K562 (cell line): Measurements from ENCODE around the gene ANKLE1. TPM values are rescaled to one million over a fixed set of nuclear protein-coding genes. Genes with fewer than 3 reads are reported as not detected.
A peak's percentile ranks its signal among the peaks of the same experiment; 100 is the strongest.

Experiments used
- CEBPG ChIP-seq, 3 experiments: fragments of 200-800 bp in 1 of 3; sonication (Bioruptor generic) in 1 of 3; sonication (generic) in 1 of 3; formaldehyde crosslinking in 1 of 3; IDR thresholded peaks in 2 of 3; conservative IDR thresholded peaks in 1 of 3; 2 replicates each; pipeline versions ENCODE4 v1.6.1 to v1.8.0; 2016 to 2022; ENCODE audit warnings: missing compliant biosample characterization in 2 of 3, missing genetic modification characterization in 2 of 3, mild to moderate bottlenecking in 1 of 3, missing genetic modification reagents in 1 of 3
- CREM ChIP-seq: IDR thresholded peaks from 2 replicates; pipeline ENCODE4 v1.6.1; 2014; ENCODE audit warnings: antibody characterized with exemption, low read depth
- CTBP1 ChIP-seq: fragments of 450-650 bp; IDR thresholded peaks from 2 replicates; pipeline ENCODE4 v1.6.1; 2016; ENCODE audit warnings: borderline replicate concordance
- E2F6 ChIP-seq, 2 experiments: IDR thresholded peaks; 2 replicates each; pipeline ENCODE4 v1.6.1; 2011; ENCODE audit warnings: borderline replicate concordance in 1 of 2, control low read depth in 1 of 2, low read depth in 1 of 2, low read length in 1 of 2, mild to moderate bottlenecking in 1 of 2, mixed read lengths in 1 of 2, moderate library complexity in 1 of 2; ENCODE audit not compliant: insufficient read depth in 1 of 2, insufficient read length in 1 of 2, poor library complexity in 1 of 2, severe bottlenecking in 1 of 2; ENCODE audit errors: extremely low read depth in 1 of 2
- FOXM1 ChIP-seq, 2 experiments: fragments of 450-650 bp in 1 of 2; sonication (generic) in 1 of 2; formaldehyde crosslinking in 1 of 2; IDR thresholded peaks; 2 replicates each; pipeline versions ENCODE4 v1.6.1 to v1.9.0; 2017 to 2022; ENCODE audit warnings: low read depth in 2 of 2, mild to moderate bottlenecking in 2 of 2, missing genetic modification reagents in 1 of 2, moderate library complexity in 1 of 2
- HMBOX1 ChIP-seq: sonication (generic); IDR thresholded peaks from 2 replicates; pipeline ENCODE4 v1.6.1; 2016
- HMGXB4 ChIP-seq: sonication (generic); formaldehyde crosslinking; IDR thresholded peaks from 2 replicates; pipeline ENCODE4 v1.8.1; 2023; ENCODE audit warnings: mild to moderate bottlenecking, missing genetic modification reagents
- NRF1 ChIP-seq, 2 experiments: fragments of 450-650 bp; IDR thresholded peaks in 1 of 2; conservative IDR thresholded peaks in 1 of 2; 2 replicates each; pipeline ENCODE4 v1.6.1; 2014; ENCODE audit warnings: mild to moderate bottlenecking in 2 of 2
- OTX1 ChIP-seq: fragments of 450-650 bp; formaldehyde crosslinking; IDR thresholded peaks from 2 replicates; pipeline ENCODE4 v1.4.0; 2022; ENCODE audit warnings: mild to moderate bottlenecking
- PML ChIP-seq: IDR thresholded peaks from 2 replicates; pipeline ENCODE4 v1.6.1; 2012; ENCODE audit warnings: low read length, inconsistent platforms
- PRPF4 ChIP-seq: fragments of 200-400 bp; formaldehyde crosslinking; IDR thresholded peaks from one replicate; pipeline ENCODE4 v1.6.1; 2017; ENCODE audit warnings: low read length, low read depth, mild to moderate bottlenecking; ENCODE audit not compliant: insufficient read depth, poor library complexity, severe bottlenecking
- SIX5 ChIP-seq, 2 experiments: IDR thresholded peaks; 2 replicates each; pipeline ENCODE4 v1.6.1; 2011; ENCODE audit warnings: low read length in 2 of 2, borderline replicate concordance in 1 of 2, low read depth in 1 of 2, mild to moderate bottlenecking in 1 of 2, moderate library complexity in 1 of 2; ENCODE audit not compliant: insufficient read depth in 1 of 2
- SP1 ChIP-seq: sonication (generic); formaldehyde crosslinking; IDR thresholded peaks from 2 replicates; pipeline ENCODE4 v1.8.1; 2022; ENCODE audit warnings: mild to moderate bottlenecking, missing genetic modification reagents
- SP2 ChIP-seq: IDR thresholded peaks from 2 replicates; pipeline ENCODE4 v1.6.1; 2011; ENCODE audit warnings: mild to moderate bottlenecking, low read depth, low read length, moderate library complexity; ENCODE audit not compliant: poor library complexity, severe bottlenecking; ENCODE audit errors: extremely low read depth
- SPI1 ChIP-seq: IDR thresholded peaks from 2 replicates; pipeline ENCODE4 v1.6.1; 2011; ENCODE audit warnings: low read depth, low read length, control low read depth, borderline replicate concordance
- SREBF2 ChIP-seq: sonication (generic); formaldehyde crosslinking; IDR thresholded peaks from 2 replicates; pipeline ENCODE4 v1.4.0; 2020; ENCODE audit warnings: mild to moderate bottlenecking, missing genetic modification reagents
- ZNF398 ChIP-seq: fragments of 250-450 bp; sonication (Bioruptor Pico); IDR thresholded peaks from 2 replicates; pipeline ENCODE4 v1.8.0; 2021; ENCODE audit warnings: moderate library complexity, mild to moderate bottlenecking, inconsistent platforms
- polyA plus RNA-seq, 8 experiments: library from polyadenylated mRNA; depleted of rRNA in 4 of 8; stranded (reverse) in 5 of 8; unstranded in 3 of 8; fragments of >200 nt; fragmentation: Nextera tagmentation in 2 of 8; fragmentation: Illumina TruSeq in 1 of 8; extraction: Ambion mirVana in 2 of 8; extraction: Trizol in 1 of 8; gene quantifications; 2 replicates each; pipeline versions ENCODE4 v1.2.1 to v1.2.3, GENCODE V29; 2011 to 2014; ENCODE audit warnings: inconsistent platforms in 1 of 8, missing spikeins in 1 of 8
- total RNA-seq, 7 experiments: library from RNA; depleted of rRNA in 6 of 7; stranded (reverse); fragments of >200 nt in 6 of 7; fragmentation: Illumina TruSeq in 2 of 7; extraction: Trizol in 2 of 7; gene quantifications; 2 replicates each; pipeline versions ENCODE4 v1.2.1 to v1.2.3, GENCODE V29; 2011 to 2021; ENCODE audit warnings: low replicate concordance in 1 of 7

The ANKLE1 gene
- total and polyA plus RNA-seq, 9 of the 15 experiments (the other 6 are each of a cell fraction or from before 2014, with no cell fraction given): 0.63 to 9.2 (median 2.9) TPM

GRCh38 chr19:17303167-17303939 is 21.7 kb downstream of the ANKLE1 start, which contains the start of gene ABHD8 (continued):
- no peak for TF ChIP-seq ZNF398 (CRISPR knock-in tag)
- TF ChIP-seq SIX5 (IDR thresholded peaks at IDR 0.05; ENCODE audit: borderline replicate concordance in 1 of 2, insufficient read depth in 1 of 2, low read depth in 1 of 2, low read length in 2 of 2): no peak
- TF ChIP-seq SP2: peak; percentile 87
- TF ChIP-seq SPI1: peak; percentile 67; the same call in 1 of the 2 replicates
- TF ChIP-seq PML: 0 out of 2 replicates have a peak, but pooled peaks have one; percentile 22
- peak; percentile 85 for TF ChIP-seq CTBP1
- no peak for TF ChIP-seq HMBOX1
- TF ChIP-seq E2F6 (IDR thresholded peaks at IDR 0.05; ENCODE audit: borderline replicate concordance in 1 of 2, extremely low read depth in 1 of 2, insufficient read depth in 1 of 2, insufficient read length in 1 of 2, low read depth in 1 of 2, low read length in 1 of 2, poor library complexity in 1 of 2, severe bottlenecking in 1 of 2): peak; percentile 19 to 72
- TF ChIP-seq CREM: peak; percentile 91
- no peak for TF ChIP-seq SREBF2 (CRISPR knock-in tag)
- 0 out of 2 replicates have a peak, but pooled peaks have one; percentile 28 for TF ChIP-seq CEBPG (CRISPR knock-in tag; IDR thresholded peaks at IDR 0.05)
- no peak for TF ChIP-seq CEBPG (tag; conservative IDR thresholded peaks at IDR 0.05 in 1 of 2, IDR thresholded peaks at IDR 0.05 in 1 of 2)
- TF ChIP-seq HMGXB4 (CRISPR knock-in tag): peak; percentile 71; the same call in 1 of the 2 replicates
- peak; percentile 100 for TF ChIP-seq SP1 (CRISPR knock-in tag)
- TF ChIP-seq NRF1 (conservative IDR thresholded peaks at IDR 0.05 in 1 of 2, IDR thresholded peaks at IDR 0.05 in 1 of 2): peak; percentile 82 to 84
- no peak for TF ChIP-seq PRPF4
- peak; percentile 38; the same call in 1 of the 2 replicates for TF ChIP-seq FOXM1 (IDR thresholded peaks at IDR 0.05; ENCODE audit: low read depth)
- TF ChIP-seq FOXM1 (CRISPR knock-in tag; IDR thresholded peaks at IDR 0.05; ENCODE audit: low read depth): no peak
- TF ChIP-seq OTX1: no peak
